NB4 (cell line): Measurements from ENCODE around the gene PRKG1.
"Not testable (repeated sequence)": the region's sequence is repeated elsewhere in the genome, so short reads cannot be mapped to it uniquely, and the experiment has no call there.

Experiments used
- DNase-seq: peaks from one replicate; pipeline ENCODE4 v3.0.0; 2010; ENCODE audit warnings: low read depth
- H3K4me3 ChIP-seq: one replicate; pipeline ENCODE4 v1.5.1; 2011; ENCODE audit warnings: mild to moderate bottlenecking, low read depth, low read length, moderate library complexity
- CTCF ChIP-seq: IDR thresholded peaks from one replicate; pipeline ENCODE4 v1.5.1; 2012; ENCODE audit warnings: low read depth, low read length
- MAX ChIP-seq: IDR thresholded peaks from 2 replicates; pipeline ENCODE4 v1.6.1; 2011; ENCODE audit warnings: low read depth, low read length
- MYC ChIP-seq: IDR thresholded peaks from 2 replicates; pipeline ENCODE4 v1.6.1; 2011; ENCODE audit warnings: low read depth, low read length
- POLR2A ChIP-seq: IDR thresholded peaks from 2 replicates; pipeline ENCODE4 v1.6.1; 2011; ENCODE audit warnings: mild to moderate bottlenecking; ENCODE audit not compliant: insufficient read length; ENCODE audit errors: extremely low read depth

PRKG1 gene

GRCh38 chr10:52030975-52031374 lies 956.7 kb downstream of the PRKG1 start:
- H3K4me3 ChIP-seq, result no peak overlapping the region
- TF ChIP-seq CTCF (no peak), MYC (no peak), MAX (no peak), POLR2A (no peak)
- DNase-seq, result no peak

- no peak overlapping the region for H3K4me3 ChIP-seq
- DNase-seq, result no peak
- no peak for TF ChIP-seq CTCF
- TF ChIP-seq MAX, result no peak
- no peak for TF ChIP-seq POLR2A
- no peak for TF ChIP-seq MYC
These were observed 957.5 kb downstream of the PRKG1 start for GRCh38 chr10:52031771-52032170.

- no peak for DNase-seq
- TF ChIP-seq POLR2A (no peak), CTCF (no peak), MYC (no peak), MAX (no peak)
These were observed 958.7 kb downstream of the PRKG1 start for GRCh38 chr10:52032681-52033629.

GRCh38 chr10:52039002-52039793 lies 964.9 kb downstream of the PRKG1 start:
- not testable (repeated sequence) for DNase-seq, H3K4me3 ChIP-seq

More at GRCh38 chr10:52032681-52033629, 958.7 kb downstream of the PRKG1 start:
- H3K4me3 ChIP-seq, result no peak overlapping the region

GRCh38 chr10:52040486-52040885 lies 966.2 kb downstream of the PRKG1 start:
- no peak for DNase-seq
- no peak overlapping the region for H3K4me3 ChIP-seq
- TF ChIP-seq MAX, result no peak

- DNase-seq, result no peak
- TF ChIP-seq POLR2A, result no peak
- no peak for TF ChIP-seq CTCF
- no peak for TF ChIP-seq MAX
- TF ChIP-seq MYC, result no peak
These were observed 969.5 kb downstream of the PRKG1 start for GRCh38 chr10:52043811-52044210.

More at GRCh38 chr10:52043811-52044210, 969.5 kb downstream of the PRKG1 start:
- no peak overlapping the region for H3K4me3 ChIP-seq
